MM.1S (cell line): ENCODE measurements around the gene DIPK2B.

Experiments
- DNase-seq: peaks from one replicate; pipeline ENCODE4 v3.0.0-alpha.2; 2015
- H2AFZ ChIP-seq: fragments of 300-600 bp; sonication (generic); 2 replicates; pipeline ENCODE4 v1.6.0; 2016; ENCODE audit warnings: antibody characterized with exemption, low read length
- H3F3A ChIP-seq: fragments of 300-600 bp; sonication (generic); 2 replicates; pipeline ENCODE4 v1.6.1; 2016; ENCODE audit warnings: mild to moderate bottlenecking, antibody characterized with exemption, low read length, moderate library complexity, mixed read lengths; ENCODE audit not compliant: insufficient read depth
- H3K27ac ChIP-seq: fragments of 300-600 bp; sonication (generic); 2 replicates; pipeline ENCODE4 v1.5.1; 2016; ENCODE audit warnings: mild to moderate bottlenecking, low read length
- H3K27me3 ChIP-seq: fragments of 300-600 bp; sonication (generic); replicated peaks from 2 replicates; pipeline ENCODE4 v1.6.0; 2016; ENCODE audit warnings: low read length; ENCODE audit not compliant: insufficient read depth
- H3K36me3 ChIP-seq: fragments of 300-600 bp; sonication (generic); replicated peaks from 2 replicates; pipeline ENCODE4 v1.6.1; 2016; ENCODE audit warnings: mild to moderate bottlenecking, low read length, mixed read lengths; ENCODE audit not compliant: insufficient read depth
- H3K4me1 ChIP-seq: fragments of 300-600 bp; sonication (generic); 2 replicates; pipeline ENCODE4 v1.6.1; 2016; ENCODE audit warnings: low read length, mixed read lengths
- H3K4me2 ChIP-seq: fragments of 300-600 bp; sonication (generic); 2 replicates; pipeline ENCODE4 v1.6.0; 2016; ENCODE audit warnings: low read depth, low read length
- H3K4me3 ChIP-seq: fragments of 300-600 bp; sonication (generic); 2 replicates; pipeline ENCODE4 v1.5.1; 2016; ENCODE audit warnings: low read length, mixed read lengths
- H3K79me2 ChIP-seq: fragments of 300-600 bp; sonication (generic); 2 replicates; pipeline ENCODE4 v1.6.1; 2016; ENCODE audit warnings: mixed run types, low read length, mixed read lengths
- H3K9ac ChIP-seq: fragments of 300-600 bp; sonication (generic); 2 replicates; pipeline ENCODE4 v1.6.1; 2016; ENCODE audit warnings: low read length, mixed read lengths
- H3K9me2 ChIP-seq: fragments of 300-600 bp; sonication (generic); replicated peaks from 2 replicates; pipeline ENCODE4 v1.6.1; 2016; ENCODE audit warnings: mild to moderate bottlenecking, low read length, mixed read lengths; ENCODE audit not compliant: insufficient read depth
- H3K9me3 ChIP-seq: fragments of 300-600 bp; sonication (generic); replicated peaks from 2 replicates; pipeline ENCODE4 v1.6.1; 2016; ENCODE audit warnings: mild to moderate bottlenecking, low read length, mixed read lengths; ENCODE audit not compliant: insufficient read depth
- H4K20me1 ChIP-seq: fragments of 300-600 bp; sonication (generic); 2 replicates; pipeline ENCODE4 v1.6.1; 2016; ENCODE audit warnings: mild to moderate bottlenecking, low read length, moderate library complexity, mixed read lengths; ENCODE audit not compliant: insufficient read depth
- CTCF ChIP-seq: fragments of 300-600 bp; sonication (generic); IDR thresholded peaks from 2 replicates; pipeline ENCODE4 v1.5.1; 2016; ENCODE audit warnings: antibody characterized with exemption, low read length, mixed read lengths
- EZH2 ChIP-seq: fragments of 300-600 bp; sonication (generic); optimal IDR thresholded peaks from 2 replicates; pipeline ENCODE3; 2017; ENCODE audit warnings: low read depth, mild to moderate bottlenecking, antibody characterized with exemption, low read length, mixed read lengths
- EZH2phosphoT487 ChIP-seq: fragments of 300-600 bp; sonication (generic); IDR thresholded peaks from 2 replicates; pipeline ENCODE4 v1.6.1; 2018; ENCODE audit warnings: antibody characterized with exemption, low read length

The DIPK2B gene

DNA sequence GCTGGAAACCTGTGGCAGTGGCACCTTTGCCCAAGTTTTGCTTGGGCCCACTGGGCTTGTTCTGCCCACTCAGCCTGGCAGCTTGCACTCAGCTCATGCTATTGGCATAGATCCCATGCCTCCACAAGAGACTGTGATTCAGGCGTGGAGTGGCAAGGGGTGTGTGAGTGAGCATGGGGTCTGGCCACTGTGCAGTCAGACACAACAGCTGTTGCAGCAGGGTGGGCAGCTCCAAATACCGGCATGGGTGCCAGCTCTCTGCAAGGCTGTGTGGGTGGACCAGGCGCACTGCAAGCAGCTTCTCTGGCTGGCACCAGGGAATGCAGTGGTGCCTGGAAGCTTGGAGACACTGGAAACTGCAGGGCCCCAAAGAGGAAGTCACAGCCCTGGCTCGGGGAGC is 27.4 kb upstream of the DIPK2B start:
- no peaks in the 10 kb centered on the region for H3F3A ChIP-seq
- H3K79me2 ChIP-seq, result no peaks in the 10 kb centered on the region
- H3K9me2 ChIP-seq, result no peaks in the 10 kb centered on the region
- no peak overlapping the region for H2AFZ ChIP-seq
- H3K4me1 ChIP-seq, result no peaks in the 10 kb centered on the region
- DNase-seq, result no peak
- no peak overlapping the region for H3K4me2 ChIP-seq
- no peaks in the 10 kb centered on the region for H3K27me3 ChIP-seq
- H4K20me1 ChIP-seq, result no peaks in the 10 kb centered on the region
- H3K27ac ChIP-seq, result no peak overlapping the region
- H3K36me3 ChIP-seq, result no peaks in the 10 kb centered on the region
- H3K9me3 ChIP-seq, result no peaks in the 10 kb centered on the region
- H3K9ac ChIP-seq, result no peak overlapping the region
- TF ChIP-seq EZH2 (no peak), EZH2phosphoT487 (no peak), CTCF (no peak)
- H3K4me3 ChIP-seq, result no peak overlapping the region

DNA sequence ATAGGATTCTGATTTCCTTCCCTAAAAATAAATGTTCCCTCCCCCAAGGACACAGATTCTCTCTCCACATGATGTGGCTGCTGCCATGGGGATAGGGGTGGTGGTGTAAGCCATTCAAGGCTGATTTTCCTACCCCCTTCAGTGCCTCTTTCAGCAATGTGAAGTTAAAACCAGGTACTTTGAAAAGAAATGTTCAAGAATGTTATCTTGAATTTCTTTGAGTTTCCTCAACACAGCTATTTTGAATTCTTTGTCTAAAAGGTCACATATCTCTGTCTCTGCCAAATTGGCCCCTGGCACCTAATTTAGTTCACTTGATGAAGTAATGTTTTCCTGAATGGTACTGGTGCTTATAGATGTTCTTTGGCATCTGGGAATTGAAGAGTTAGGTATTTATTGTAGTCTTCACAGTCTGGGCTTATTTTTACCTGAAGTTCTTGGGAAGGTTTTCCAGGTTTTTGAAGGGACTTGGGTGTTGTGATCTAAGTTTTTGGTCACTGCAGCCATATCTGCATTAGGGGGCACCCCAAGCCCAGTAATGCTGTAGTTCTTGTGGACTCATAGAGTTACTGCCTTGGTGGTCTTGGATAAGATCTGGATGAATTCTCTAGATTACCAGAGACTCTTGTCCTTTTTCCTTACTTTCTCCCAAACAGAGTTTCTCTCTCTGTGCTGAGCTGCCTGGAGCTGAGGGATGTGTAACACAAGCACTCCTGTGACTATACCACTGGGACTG is 7.6 kb upstream of the DIPK2B start:
- no peak for TF ChIP-seq CTCF
- TF ChIP-seq EZH2, result no peak
- no peak for TF ChIP-seq EZH2phosphoT487

GRCh38 chrX:45202171-45202570 is 1.5 kb upstream of the DIPK2B start:
- no peaks in the 10 kb centered on the region for H3K27me3 ChIP-seq
- no peak overlapping the region for H2AFZ ChIP-seq
- no peaks in the 10 kb centered on the region for H3K4me1 ChIP-seq
- no peaks in the 10 kb centered on the region for H3K9me3 ChIP-seq
- no peaks in the 10 kb centered on the region for H3K9me2 ChIP-seq
- no peak overlapping the region for H3K4me2 ChIP-seq
- TF ChIP-seq EZH2, result no peak
- TF ChIP-seq EZH2phosphoT487, result no peak
- no peak for TF ChIP-seq CTCF
- no peaks in the 10 kb centered on the region for H3K36me3 ChIP-seq
- H3K9ac ChIP-seq, result no peak overlapping the region
- no peak overlapping the region for H3K27ac ChIP-seq
- H3K4me3 ChIP-seq, result no peak overlapping the region
- H4K20me1 ChIP-seq, result no peaks in the 10 kb centered on the region
- no peak for DNase-seq
- no peaks in the 10 kb centered on the region for H3K79me2 ChIP-seq
- no peaks in the 10 kb centered on the region for H3F3A ChIP-seq

More for the DNA sequence above, 7.6 kb upstream of the DIPK2B start:
- H3K4me1 ChIP-seq, result no peaks in the 10 kb centered on the region
- no peak for DNase-seq
- H3F3A ChIP-seq, result no peaks in the 10 kb centered on the region
- no peak overlapping the region for H3K4me2 ChIP-seq
- H3K79me2 ChIP-seq, result no peaks in the 10 kb centered on the region
- no peak overlapping the region for H2AFZ ChIP-seq
- no peaks in the 10 kb centered on the region for H3K9me3 ChIP-seq
- H4K20me1 ChIP-seq, result no peaks in the 10 kb centered on the region
- H3K9ac ChIP-seq, result no peak overlapping the region
- no peaks in the 10 kb centered on the region for H3K27me3 ChIP-seq
- no peak overlapping the region for H3K27ac ChIP-seq
- H3K4me3 ChIP-seq, result no peak overlapping the region
- H3K9me2 ChIP-seq, result no peaks in the 10 kb centered on the region
- no peaks in the 10 kb centered on the region for H3K36me3 ChIP-seq
